GM13976 (cell line): ENCODE measurements around the gene HS6ST2.
"Not testable (repeated sequence)": the region's sequence is repeated elsewhere in the genome, so short reads cannot be mapped to it uniquely, and the experiment has no call there.

ENCODE experiments used
- DNase-seq: peaks from one replicate; pipeline ENCODE4 v3.0.0; 2012; ENCODE audit warnings: low spot score
- CTCF ChIP-seq: IDR thresholded peaks from 2 replicates; pipeline ENCODE4 v1.5.1; 2012; ENCODE audit warnings: borderline replicate concordance, mild to moderate bottlenecking; ENCODE audit not compliant: insufficient read depth; ENCODE audit errors: extremely low read depth, missing control alignments, control extremely low read depth
- in situ Hi-C: fragments of 300-500 bp; cut with MboI; formaldehyde crosslinking; loops from one replicate; pipeline ENCODE4 v1.12.0; 2022; ENCODE audit warnings: low sequenced_read_pairs, mixed read lengths, inconsistent platforms; ENCODE audit not compliant: unreplicated experiment

Gene HS6ST2

GRCh38 chrX:132909643-132910042, 48.8 kb downstream of the HS6ST2 start:
- no peak for DNase-seq
- in situ Hi-C loops = no loop called here
- TF ChIP-seq CTCF = no peak

- no peak for DNase-seq
- in situ Hi-C loops = no loop called here
- no peak for TF ChIP-seq CTCF
Measured at GRCh38 chrX:132908891-132909290, 49.5 kb downstream of the HS6ST2 start.

GRCh38 chrX:132900633-132901293, 57.7 kb downstream of the HS6ST2 start:
- in situ Hi-C loops = no loop called here
- TF ChIP-seq CTCF = no peak
- DNase-seq = no peak

- DNase-seq = no peak
- in situ Hi-C loops = no loop called here
- TF ChIP-seq CTCF = no peak
Measured at GRCh38 chrX:132887569-132887968, 70.9 kb downstream of the HS6ST2 start.

GRCh38 chrX:132883358-132883915, 75.0 kb downstream of the HS6ST2 start:
- no peak for DNase-seq
- in situ Hi-C loops = no loop called here
- no peak for TF ChIP-seq CTCF

- in situ Hi-C loops, DNase-seq: not testable (repeated sequence)
Measured at GRCh38 chrX:132880753-132881152, 77.7 kb downstream of the HS6ST2 start.

- DNase-seq = no peak
- TF ChIP-seq CTCF = no peak
- in situ Hi-C loops = no loop called here
Measured at GRCh38 chrX:132877954-132878536, 80.4 kb downstream of the HS6ST2 start.
